ENCODE data around the gene TNFRSF14. TPM values are rescaled to one million over a fixed set of nuclear protein-coding genes. Genes with fewer than 3 reads are reported as not detected.

The TNFRSF14 gene
- total and polyA plus RNA-seq, 2 experiments from 2014 or later: not detected

DNA sequence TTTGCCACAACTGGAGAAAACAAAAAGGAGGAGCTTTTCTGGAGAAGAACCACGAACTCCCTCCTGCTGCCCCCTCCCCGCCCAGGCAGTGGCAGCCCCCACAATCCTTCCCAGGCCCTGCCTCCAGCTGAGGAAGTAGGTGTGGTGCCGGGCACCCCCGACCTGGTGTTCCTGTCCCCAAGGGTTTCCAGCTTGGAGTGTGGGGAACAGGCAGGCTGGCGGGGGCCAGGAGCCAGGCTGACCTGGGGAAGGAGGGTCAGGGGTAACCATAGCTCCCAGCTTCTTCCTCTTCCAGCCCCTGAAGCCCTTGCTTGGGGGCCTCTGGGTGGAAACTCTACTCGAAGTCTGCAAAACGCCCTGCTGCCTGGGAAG, 21.9 kb upstream of the TNFRSF14 start:
- H3K27ac Mint-ChIP-seq: no peak overlapping the region
- Histone ChIP-seq H3K4me1 (ENCODE audit: insufficient read depth) (peaks cover 9% of the 10 kb centered on the region), H3K27ac (ENCODE audit: low read depth) (no peak overlapping the region), H2AFZ (no peak overlapping the region), H3K27me3 (ENCODE audit: insufficient read depth) (peaks cover 41% of the 10 kb centered on the region), H4K20me1 (replicated peaks; ENCODE audit: insufficient read depth) (no peaks in the 10 kb centered on the region), H3F3A (replicated peaks; ENCODE audit: low read depth) (no peaks in the 10 kb centered on the region), H3K79me2 (replicated peaks; ENCODE audit: insufficient read depth) (no peaks in the 10 kb centered on the region), H3K36me3 (ENCODE audit: insufficient read depth) (no peaks in the 10 kb centered on the region), H3K9me2 (ENCODE audit: insufficient read depth) (no peaks in the 10 kb centered on the region), H3K4me2 (no peak overlapping the region; the same call in 1 of the 2 replicates), H3K4me3 (no peak overlapping the region)
- H3K27me3 Mint-ChIP-seq (ENCODE audit: insufficient read depth, low read depth, poor library complexity): peaks cover 45% of the 10 kb centered on the region
- DNase-seq (ENCODE audit: low spot score) (no peak), ATAC-seq (no peak)
- peaks cover 13% of the 10 kb centered on the region for H3K4me1 Mint-ChIP-seq
- no peaks in the 10 kb centered on the region for H3K9me3 Mint-ChIP-seq
- H3K36me3 Mint-ChIP-seq (ENCODE audit: low read depth): no peaks in the 10 kb centered on the region
- no peak overlapping the region for H3K4me3 Mint-ChIP-seq
- TF ChIP-seq NANOG (IDR thresholded peaks at IDR 0.05; ENCODE audit: borderline replicate concordance) (no peak), EZH2 (IDR thresholded peaks at IDR 0.05; ENCODE audit: low read depth, unreplicated experiment) (no peak), EZH2phosphoT487 (IDR thresholded peaks at IDR 0.05; ENCODE audit: unreplicated experiment) (no peak), JUNB (IDR thresholded peaks at IDR 0.05; ENCODE audit: unreplicated experiment) (no peak), STAT1 (IDR thresholded peaks at IDR 0.05; ENCODE audit: unreplicated experiment) (no peak), ZNF331 (CRISPR knock-in tag; IDR thresholded peaks at IDR 0.05; ENCODE audit: low read depth) (no peak), ZNF114 (CRISPR knock-in tag; IDR thresholded peaks at IDR 0.05) (no peak)
- TF ChIP-seq, protein P1, sequence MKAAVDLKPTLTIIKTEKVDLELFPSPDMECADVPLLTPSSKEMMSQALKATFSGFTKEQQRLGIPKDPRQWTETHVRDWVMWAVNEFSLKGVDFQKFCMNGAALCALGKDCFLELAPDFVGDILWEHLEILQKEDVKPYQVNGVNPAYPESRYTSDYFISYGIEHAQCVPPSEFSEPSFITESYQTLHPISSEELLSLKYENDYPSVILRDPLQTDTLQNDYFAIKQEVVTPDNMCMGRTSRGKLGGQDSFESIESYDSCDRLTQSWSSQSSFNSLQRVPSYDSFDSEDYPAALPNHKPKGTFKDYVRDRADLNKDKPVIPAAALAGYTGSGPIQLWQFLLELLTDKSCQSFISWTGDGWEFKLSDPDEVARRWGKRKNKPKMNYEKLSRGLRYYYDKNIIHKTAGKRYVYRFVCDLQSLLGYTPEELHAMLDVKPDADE (IDR thresholded peaks at IDR 0.05): no peak
- TF ChIP-seq, protein P2, sequence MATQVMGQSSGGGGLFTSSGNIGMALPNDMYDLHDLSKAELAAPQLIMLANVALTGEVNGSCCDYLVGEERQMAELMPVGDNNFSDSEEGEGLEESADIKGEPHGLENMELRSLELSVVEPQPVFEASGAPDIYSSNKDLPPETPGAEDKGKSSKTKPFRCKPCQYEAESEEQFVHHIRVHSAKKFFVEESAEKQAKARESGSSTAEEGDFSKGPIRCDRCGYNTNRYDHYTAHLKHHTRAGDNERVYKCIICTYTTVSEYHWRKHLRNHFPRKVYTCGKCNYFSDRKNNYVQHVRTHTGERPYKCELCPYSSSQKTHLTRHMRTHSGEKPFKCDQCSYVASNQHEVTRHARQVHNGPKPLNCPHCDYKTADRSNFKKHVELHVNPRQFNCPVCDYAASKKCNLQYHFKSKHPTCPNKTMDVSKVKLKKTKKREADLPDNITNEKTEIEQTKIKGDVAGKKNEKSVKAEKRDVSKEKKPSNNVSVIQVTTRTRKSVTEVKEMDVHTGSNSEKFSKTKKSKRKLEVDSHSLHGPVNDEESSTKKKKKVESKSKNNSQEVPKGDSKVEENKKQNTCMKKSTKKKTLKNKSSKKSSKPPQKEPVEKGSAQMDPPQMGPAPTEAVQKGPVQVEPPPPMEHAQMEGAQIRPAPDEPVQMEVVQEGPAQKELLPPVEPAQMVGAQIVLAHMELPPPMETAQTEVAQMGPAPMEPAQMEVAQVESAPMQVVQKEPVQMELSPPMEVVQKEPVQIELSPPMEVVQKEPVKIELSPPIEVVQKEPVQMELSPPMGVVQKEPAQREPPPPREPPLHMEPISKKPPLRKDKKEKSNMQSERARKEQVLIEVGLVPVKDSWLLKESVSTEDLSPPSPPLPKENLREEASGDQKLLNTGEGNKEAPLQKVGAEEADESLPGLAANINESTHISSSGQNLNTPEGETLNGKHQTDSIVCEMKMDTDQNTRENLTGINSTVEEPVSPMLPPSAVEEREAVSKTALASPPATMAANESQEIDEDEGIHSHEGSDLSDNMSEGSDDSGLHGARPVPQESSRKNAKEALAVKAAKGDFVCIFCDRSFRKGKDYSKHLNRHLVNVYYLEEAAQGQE (IDR thresholded peaks at IDR 0.05; ENCODE audit: unreplicated experiment): no peak
- TF ChIP-seq, protein P3, sequence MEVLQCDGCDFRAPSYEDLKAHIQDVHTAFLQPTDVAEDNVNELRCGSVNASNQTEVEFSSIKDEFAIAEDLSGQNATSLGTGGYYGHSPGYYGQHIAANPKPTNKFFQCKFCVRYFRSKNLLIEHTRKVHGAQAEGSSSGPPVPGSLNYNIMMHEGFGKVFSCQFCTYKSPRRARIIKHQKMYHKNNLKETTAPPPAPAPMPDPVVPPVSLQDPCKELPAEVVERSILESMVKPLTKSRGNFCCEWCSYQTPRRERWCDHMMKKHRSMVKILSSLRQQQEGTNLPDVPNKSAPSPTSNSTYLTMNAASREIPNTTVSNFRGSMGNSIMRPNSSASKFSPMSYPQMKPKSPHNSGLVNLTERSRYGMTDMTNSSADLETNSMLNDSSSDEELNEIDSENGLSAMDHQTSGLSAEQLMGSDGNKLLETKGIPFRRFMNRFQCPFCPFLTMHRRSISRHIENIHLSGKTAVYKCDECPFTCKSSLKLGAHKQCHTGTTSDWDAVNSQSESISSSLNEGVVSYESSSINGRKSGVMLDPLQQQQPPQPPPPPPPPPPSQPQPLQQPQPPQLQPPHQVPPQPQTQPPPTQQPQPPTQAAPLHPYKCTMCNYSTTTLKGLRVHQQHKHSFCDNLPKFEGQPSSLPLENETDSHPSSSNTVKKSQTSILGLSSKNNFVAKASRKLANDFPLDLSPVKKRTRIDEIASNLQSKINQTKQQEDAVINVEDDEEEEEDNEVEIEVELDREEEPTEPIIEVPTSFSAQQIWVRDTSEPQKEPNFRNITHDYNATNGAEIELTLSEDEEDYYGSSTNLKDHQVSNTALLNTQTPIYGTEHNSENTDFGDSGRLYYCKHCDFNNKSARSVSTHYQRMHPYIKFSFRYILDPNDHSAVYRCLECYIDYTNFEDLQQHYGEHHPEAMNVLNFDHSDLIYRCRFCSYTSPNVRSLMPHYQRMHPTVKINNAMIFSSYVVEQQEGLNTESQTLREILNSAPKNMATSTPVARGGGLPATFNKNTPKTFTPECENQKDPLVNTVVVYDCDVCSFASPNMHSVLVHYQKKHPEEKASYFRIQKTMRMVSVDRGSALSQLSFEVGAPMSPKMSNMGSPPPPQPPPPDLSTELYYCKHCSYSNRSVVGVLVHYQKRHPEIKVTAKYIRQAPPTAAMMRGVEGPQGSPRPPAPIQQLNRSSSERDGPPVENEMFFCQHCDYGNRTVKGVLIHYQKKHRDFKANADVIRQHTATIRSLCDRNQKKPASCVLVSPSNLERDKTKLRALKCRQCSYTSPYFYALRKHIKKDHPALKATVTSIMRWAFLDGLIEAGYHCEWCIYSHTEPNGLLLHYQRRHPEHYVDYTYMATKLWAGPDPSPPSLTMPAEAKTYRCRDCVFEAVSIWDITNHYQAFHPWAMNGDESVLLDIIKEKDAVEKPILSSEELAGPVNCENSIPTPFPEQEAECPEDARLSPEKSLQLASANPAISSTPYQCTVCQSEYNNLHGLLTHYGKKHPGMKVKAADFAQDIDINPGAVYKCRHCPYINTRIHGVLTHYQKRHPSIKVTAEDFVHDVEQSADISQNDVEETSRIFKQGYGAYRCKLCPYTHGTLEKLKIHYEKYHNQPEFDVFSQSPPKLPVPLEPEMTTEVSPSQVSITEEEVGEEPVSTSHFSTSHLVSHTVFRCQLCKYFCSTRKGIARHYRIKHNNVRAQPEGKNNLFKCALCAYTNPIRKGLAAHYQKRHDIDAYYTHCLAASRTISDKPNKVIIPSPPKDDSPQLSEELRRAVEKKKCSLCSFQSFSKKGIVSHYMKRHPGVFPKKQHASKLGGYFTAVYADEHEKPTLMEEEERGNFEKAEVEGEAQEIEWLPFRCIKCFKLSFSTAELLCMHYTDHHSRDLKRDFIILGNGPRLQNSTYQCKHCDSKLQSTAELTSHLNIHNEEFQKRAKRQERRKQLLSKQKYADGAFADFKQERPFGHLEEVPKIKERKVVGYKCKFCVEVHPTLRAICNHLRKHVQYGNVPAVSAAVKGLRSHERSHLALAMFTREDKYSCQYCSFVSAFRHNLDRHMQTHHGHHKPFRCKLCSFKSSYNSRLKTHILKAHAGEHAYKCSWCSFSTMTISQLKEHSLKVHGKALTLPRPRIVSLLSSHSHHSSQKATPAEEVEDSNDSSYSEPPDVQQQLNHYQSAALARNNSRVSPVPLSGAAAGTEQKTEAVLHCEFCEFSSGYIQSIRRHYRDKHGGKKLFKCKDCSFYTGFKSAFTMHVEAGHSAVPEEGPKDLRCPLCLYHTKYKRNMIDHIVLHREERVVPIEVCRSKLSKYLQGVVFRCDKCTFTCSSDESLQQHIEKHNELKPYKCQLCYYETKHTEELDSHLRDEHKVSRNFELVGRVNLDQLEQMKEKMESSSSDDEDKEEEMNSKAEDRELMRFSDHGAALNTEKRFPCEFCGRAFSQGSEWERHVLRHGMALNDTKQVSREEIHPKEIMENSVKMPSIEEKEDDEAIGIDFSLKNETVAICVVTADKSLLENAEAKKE (CRISPR knock-in tag; IDR thresholded peaks at IDR 0.05): no peak
- TF ChIP-seq, protein P4, sequence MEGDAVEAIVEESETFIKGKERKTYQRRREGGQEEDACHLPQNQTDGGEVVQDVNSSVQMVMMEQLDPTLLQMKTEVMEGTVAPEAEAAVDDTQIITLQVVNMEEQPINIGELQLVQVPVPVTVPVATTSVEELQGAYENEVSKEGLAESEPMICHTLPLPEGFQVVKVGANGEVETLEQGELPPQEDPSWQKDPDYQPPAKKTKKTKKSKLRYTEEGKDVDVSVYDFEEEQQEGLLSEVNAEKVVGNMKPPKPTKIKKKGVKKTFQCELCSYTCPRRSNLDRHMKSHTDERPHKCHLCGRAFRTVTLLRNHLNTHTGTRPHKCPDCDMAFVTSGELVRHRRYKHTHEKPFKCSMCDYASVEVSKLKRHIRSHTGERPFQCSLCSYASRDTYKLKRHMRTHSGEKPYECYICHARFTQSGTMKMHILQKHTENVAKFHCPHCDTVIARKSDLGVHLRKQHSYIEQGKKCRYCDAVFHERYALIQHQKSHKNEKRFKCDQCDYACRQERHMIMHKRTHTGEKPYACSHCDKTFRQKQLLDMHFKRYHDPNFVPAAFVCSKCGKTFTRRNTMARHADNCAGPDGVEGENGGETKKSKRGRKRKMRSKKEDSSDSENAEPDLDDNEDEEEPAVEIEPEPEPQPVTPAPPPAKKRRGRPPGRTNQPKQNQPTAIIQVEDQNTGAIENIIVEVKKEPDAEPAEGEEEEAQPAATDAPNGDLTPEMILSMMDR (conservative IDR thresholded peaks at IDR 0.05; ENCODE audit: low read depth in 2 of 2): no peak
